Measurements from ENCODE around the gene CDPF1. TPM values are rescaled to one million over a fixed set of nuclear protein-coding genes. Genes with fewer than 3 reads are reported as not detected.

CDPF1 gene
- total RNA-seq, 1 experiment from 2014 or later, result 14.1 TPM

DNA sequence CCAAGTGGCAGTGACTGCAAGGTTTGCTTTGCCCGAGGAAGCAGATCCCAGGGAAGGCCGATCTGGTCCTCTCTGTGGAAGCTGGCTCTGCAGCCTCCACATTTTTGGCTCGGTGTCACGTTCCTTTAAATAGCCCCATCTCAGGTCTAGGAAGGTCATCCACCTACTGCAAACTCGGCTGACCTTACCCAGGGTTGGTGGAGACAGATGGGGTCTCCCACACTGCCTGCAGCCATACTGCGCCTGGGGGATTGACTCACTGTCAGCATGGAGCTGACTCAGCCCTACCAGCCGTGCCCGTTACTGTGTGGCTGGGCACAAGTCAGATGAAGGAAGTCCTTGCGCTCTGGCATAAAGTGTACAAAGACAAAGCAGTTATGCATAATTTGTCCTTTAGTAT, 16.9 kb downstream of the CDPF1 start:
- CTCF ChIA-PET, result no interaction called here
- Histone ChIP-seq H3K27me3 (ENCODE audit: low read length) (no peaks in the 10 kb centered on the region), H2AFZ (ENCODE audit: low read length) (peak overlapping the region; percentile 57; the same call in 1 of the 2 replicates), H3K36me3 (ENCODE audit: low read depth, low read length) (no peaks in the 10 kb centered on the region), H3K27ac (ENCODE audit: low read length) (no peak overlapping the region; the same call in 1 of the 2 replicates), H3K4me1 (ENCODE audit: insufficient read depth, low read length) (peaks cover 6% of the 10 kb centered on the region; the same call in 1 of the 2 replicates), H3F3A (ENCODE audit: low read length, unreplicated experiment) (no peaks in the 10 kb centered on the region), H3K9me3 (ENCODE audit: low read length) (no peaks in the 10 kb centered on the region), H3K9ac (ENCODE audit: low read length) (no peak overlapping the region), H3K79me2 (ENCODE audit: low read length) (no peaks in the 10 kb centered on the region), H3K9me2 (replicated peaks; ENCODE audit: low read length) (no peaks in the 10 kb centered on the region), H4K20me1 (ENCODE audit: low read length) (no peaks in the 10 kb centered on the region), H3K4me3 (ENCODE audit: low read length) (no peak overlapping the region), H3K4me2 (ENCODE audit: low read length) (0 out of 2 replicates have a peak overlapping the region, but pooled peaks have one; percentile 38)
- no TSS peak for BruUV-seq (replicated peaks)
- intact Hi-C loops (cut with micrococcal nuclease), result no loop called here
- POLR2A ChIA-PET (ENCODE audit: unreplicated experiment), result interaction anchor here (0.6 kb wide), 1 partner anchor 61 kb away, joined by 5 read pairs; no protein-coding TSS in a partner anchor
- DNase-seq, result peak; percentile 54
- peak; percentile 98 for ATAC-seq
- TF ChIP-seq EZH2phosphoT487 (IDR thresholded peaks at IDR 0.05; ENCODE audit: borderline replicate concordance, low read length) (no peak), EZH2 (IDR thresholded peaks at IDR 0.05; ENCODE audit: low read length, unreplicated experiment) (no peak)
- TF ChIP-seq, protein P1, sequence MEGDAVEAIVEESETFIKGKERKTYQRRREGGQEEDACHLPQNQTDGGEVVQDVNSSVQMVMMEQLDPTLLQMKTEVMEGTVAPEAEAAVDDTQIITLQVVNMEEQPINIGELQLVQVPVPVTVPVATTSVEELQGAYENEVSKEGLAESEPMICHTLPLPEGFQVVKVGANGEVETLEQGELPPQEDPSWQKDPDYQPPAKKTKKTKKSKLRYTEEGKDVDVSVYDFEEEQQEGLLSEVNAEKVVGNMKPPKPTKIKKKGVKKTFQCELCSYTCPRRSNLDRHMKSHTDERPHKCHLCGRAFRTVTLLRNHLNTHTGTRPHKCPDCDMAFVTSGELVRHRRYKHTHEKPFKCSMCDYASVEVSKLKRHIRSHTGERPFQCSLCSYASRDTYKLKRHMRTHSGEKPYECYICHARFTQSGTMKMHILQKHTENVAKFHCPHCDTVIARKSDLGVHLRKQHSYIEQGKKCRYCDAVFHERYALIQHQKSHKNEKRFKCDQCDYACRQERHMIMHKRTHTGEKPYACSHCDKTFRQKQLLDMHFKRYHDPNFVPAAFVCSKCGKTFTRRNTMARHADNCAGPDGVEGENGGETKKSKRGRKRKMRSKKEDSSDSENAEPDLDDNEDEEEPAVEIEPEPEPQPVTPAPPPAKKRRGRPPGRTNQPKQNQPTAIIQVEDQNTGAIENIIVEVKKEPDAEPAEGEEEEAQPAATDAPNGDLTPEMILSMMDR (conservative IDR thresholded peaks at IDR 0.05; ENCODE audit: low read depth, low read length), result no peak

- Histone ChIP-seq H2AFZ (ENCODE audit: low read length) (no peak overlapping the region), H3K4me3 (ENCODE audit: low read length) (no peak overlapping the region), H4K20me1 (ENCODE audit: low read length) (no peaks in the 10 kb centered on the region), H3K4me2 (ENCODE audit: low read length) (no peak overlapping the region), H3K27me3 (ENCODE audit: low read length) (no peaks in the 10 kb centered on the region), H3K36me3 (ENCODE audit: low read depth, low read length) (no peaks in the 10 kb centered on the region), H3K9me2 (replicated peaks; ENCODE audit: low read length) (no peaks in the 10 kb centered on the region), H3K79me2 (ENCODE audit: low read length) (no peaks in the 10 kb centered on the region), H3K9ac (ENCODE audit: low read length) (no peak overlapping the region), H3K4me1 (ENCODE audit: insufficient read depth, low read length) (peaks cover 6% of the 10 kb centered on the region; the same call in 1 of the 2 replicates), H3K27ac (ENCODE audit: low read length) (no peak overlapping the region), H3F3A (ENCODE audit: low read length, unreplicated experiment) (no peaks in the 10 kb centered on the region), H3K9me3 (ENCODE audit: low read length) (no peaks in the 10 kb centered on the region)
- intact Hi-C loops (cut with micrococcal nuclease), result no loop called here
- no TSS peak for BruUV-seq (replicated peaks)
- TF ChIP-seq EZH2 (IDR thresholded peaks at IDR 0.05; ENCODE audit: low read length, unreplicated experiment) (no peak), EZH2phosphoT487 (IDR thresholded peaks at IDR 0.05; ENCODE audit: borderline replicate concordance, low read length) (no peak)
- TF ChIP-seq, protein P1 (conservative IDR thresholded peaks at IDR 0.05; ENCODE audit: low read depth, low read length), result no peak
- DNase-seq, result no peak
- ChIA-PET CTCF (no interaction called here), POLR2A (ENCODE audit: unreplicated experiment) (no interaction called here)
- ATAC-seq, result no peak
Measured at GRCh38 chr22:46230262-46230901, 19.7 kb downstream of the CDPF1 start.

GRCh38 chr22:46229701-46230100, 20.4 kb downstream of the CDPF1 start:
- no peak for DNase-seq
- POLR2A ChIA-PET (ENCODE audit: unreplicated experiment), result no interaction called here
- Histone ChIP-seq H2AFZ (ENCODE audit: low read length) (no peak overlapping the region), H3F3A (ENCODE audit: low read length, unreplicated experiment) (no peaks in the 10 kb centered on the region), H3K36me3 (ENCODE audit: low read depth, low read length) (no peaks in the 10 kb centered on the region), H3K9me3 (ENCODE audit: low read length) (no peaks in the 10 kb centered on the region), H4K20me1 (ENCODE audit: low read length) (no peaks in the 10 kb centered on the region), H3K9ac (ENCODE audit: low read length) (no peak overlapping the region), H3K79me2 (ENCODE audit: low read length) (no peaks in the 10 kb centered on the region), H3K27me3 (ENCODE audit: low read length) (no peaks in the 10 kb centered on the region), H3K4me2 (ENCODE audit: low read length) (no peak overlapping the region), H3K4me1 (ENCODE audit: insufficient read depth, low read length) (peaks cover 6% of the 10 kb centered on the region; the same call in 1 of the 2 replicates), H3K9me2 (replicated peaks; ENCODE audit: low read length) (no peaks in the 10 kb centered on the region), H3K4me3 (ENCODE audit: low read length) (no peak overlapping the region), H3K27ac (ENCODE audit: low read length) (no peak overlapping the region)
- TF ChIP-seq, protein P1 (conservative IDR thresholded peaks at IDR 0.05; ENCODE audit: low read depth, low read length), result no peak
- ATAC-seq, result no peak
- no TSS peak for BruUV-seq (replicated peaks)
- intact Hi-C loops (cut with micrococcal nuclease), result no loop called here
- CTCF ChIA-PET, result no interaction called here
